Parathyroid adenoma (tissue), 2 donors: Measurements from ENCODE around the gene KPNB1.

Experiments
- H2AFZ ChIP-seq: fragments of 300-600 bp; sonication (generic); one replicate; pipeline ENCODE4 v1.7.0; 2017; ENCODE audit warnings: antibody characterized with exemption, mild to moderate bottlenecking
- H3K27ac ChIP-seq: fragments of 300-600 bp; sonication (generic); one replicate; pipeline ENCODE4 v1.7.0; 2017
- H3K27me3 ChIP-seq: fragments of 300-600 bp; sonication (generic); one replicate; pipeline ENCODE4 v1.7.0; 2017; ENCODE audit warnings: low read length; ENCODE audit not compliant: control insufficient read depth, insufficient read depth
- H3K36me3 ChIP-seq: fragments of 300-600 bp; sonication (generic); one replicate; pipeline ENCODE4 v1.7.0; 2017; ENCODE audit warnings: low read length; ENCODE audit not compliant: control insufficient read depth, insufficient read depth
- H3K4me1 ChIP-seq: fragments of 300-600 bp; sonication (generic); one replicate; pipeline ENCODE4 v1.7.0; 2017; ENCODE audit warnings: control low read depth
- H3K4me2 ChIP-seq: fragments of 300-600 bp; sonication (generic); one replicate; pipeline ENCODE4 v1.7.0; 2017; ENCODE audit warnings: low read length
- H3K4me3 ChIP-seq: fragments of 300-600 bp; sonication (generic); one replicate; pipeline ENCODE4 v1.7.0; 2017; ENCODE audit warnings: low read depth, low read length
- H3K79me2 ChIP-seq: fragments of 300-600 bp; sonication (generic); one replicate; pipeline ENCODE4 v1.7.0; 2017; ENCODE audit warnings: control low read depth
- H3K9ac ChIP-seq: fragments of 300-600 bp; sonication (generic); one replicate; pipeline ENCODE4 v1.7.0; 2017; ENCODE audit warnings: mild to moderate bottlenecking
- H3K9me3 ChIP-seq: fragments of 300-600 bp; sonication (generic); one replicate; pipeline ENCODE4 v1.7.0; 2017; ENCODE audit warnings: low read length; ENCODE audit not compliant: control insufficient read depth
- TF ChIP-seq, protein P1 (sequence below): fragments of 300-600 bp; sonication (generic); IDR thresholded peaks from one replicate; pipeline ENCODE4 v1.7.0; 2017; ENCODE audit warnings: antibody characterized with exemption, mild to moderate bottlenecking
- donor health status: primary hyperparathyroidism.

Gene KPNB1

DNA sequence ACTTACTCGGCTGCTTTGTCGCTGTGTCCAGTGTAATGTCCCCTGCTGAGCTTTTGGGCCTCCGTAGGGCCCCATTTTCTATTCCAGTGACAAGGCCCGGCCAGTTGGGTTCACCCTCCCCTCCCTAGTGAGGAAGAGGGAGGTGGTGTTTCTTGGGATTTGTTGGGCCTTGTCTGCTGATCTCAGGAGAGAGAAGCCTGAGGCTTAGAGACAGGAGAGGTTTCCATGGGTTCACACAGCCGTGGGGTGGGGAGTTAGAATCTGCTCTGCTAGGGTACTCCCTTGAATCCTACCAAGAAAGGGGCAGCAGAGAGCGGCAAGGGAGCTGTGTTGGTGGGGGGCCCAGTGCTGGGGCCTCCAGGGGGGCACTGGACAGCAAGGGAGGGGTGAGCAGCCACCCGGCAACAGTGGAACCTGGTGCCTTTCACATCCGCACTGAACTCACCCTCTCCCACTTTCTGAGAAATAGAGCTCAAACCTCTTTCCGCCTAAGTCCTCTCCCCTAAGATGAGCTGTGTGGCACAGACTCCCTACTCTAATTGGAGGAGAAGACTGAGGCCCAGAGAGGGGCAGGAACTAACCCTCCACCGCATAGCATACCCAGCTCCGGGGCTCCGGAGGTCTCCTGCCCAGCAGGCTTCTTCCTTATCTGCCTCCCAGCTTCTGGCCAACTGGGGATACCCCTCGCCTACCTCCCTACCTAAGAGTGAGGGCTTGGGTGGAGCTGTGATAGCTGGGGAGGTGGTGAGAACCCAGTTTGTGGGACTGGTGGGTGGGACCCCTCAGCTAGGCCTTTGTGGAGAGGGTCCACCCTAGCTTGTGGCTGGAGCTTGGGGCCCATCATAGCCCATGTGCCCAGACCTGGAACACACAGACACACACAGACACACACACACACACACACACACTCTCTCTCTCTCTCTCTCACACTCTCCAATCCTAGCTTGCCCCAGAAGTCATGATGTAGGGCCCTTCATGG is 51.0 kb downstream of the KPNB1 start:
- no peak overlapping the region for H3K4me2 ChIP-seq
- no peak overlapping the region for H3K9ac ChIP-seq
- no peaks in the 10 kb centered on the region for H3K27me3 ChIP-seq
- no peak overlapping the region for H3K27ac ChIP-seq
- no peak overlapping the region for H3K4me3 ChIP-seq
- H3K4me1 ChIP-seq = no peaks in the 10 kb centered on the region
- TF ChIP-seq, protein P1, sequence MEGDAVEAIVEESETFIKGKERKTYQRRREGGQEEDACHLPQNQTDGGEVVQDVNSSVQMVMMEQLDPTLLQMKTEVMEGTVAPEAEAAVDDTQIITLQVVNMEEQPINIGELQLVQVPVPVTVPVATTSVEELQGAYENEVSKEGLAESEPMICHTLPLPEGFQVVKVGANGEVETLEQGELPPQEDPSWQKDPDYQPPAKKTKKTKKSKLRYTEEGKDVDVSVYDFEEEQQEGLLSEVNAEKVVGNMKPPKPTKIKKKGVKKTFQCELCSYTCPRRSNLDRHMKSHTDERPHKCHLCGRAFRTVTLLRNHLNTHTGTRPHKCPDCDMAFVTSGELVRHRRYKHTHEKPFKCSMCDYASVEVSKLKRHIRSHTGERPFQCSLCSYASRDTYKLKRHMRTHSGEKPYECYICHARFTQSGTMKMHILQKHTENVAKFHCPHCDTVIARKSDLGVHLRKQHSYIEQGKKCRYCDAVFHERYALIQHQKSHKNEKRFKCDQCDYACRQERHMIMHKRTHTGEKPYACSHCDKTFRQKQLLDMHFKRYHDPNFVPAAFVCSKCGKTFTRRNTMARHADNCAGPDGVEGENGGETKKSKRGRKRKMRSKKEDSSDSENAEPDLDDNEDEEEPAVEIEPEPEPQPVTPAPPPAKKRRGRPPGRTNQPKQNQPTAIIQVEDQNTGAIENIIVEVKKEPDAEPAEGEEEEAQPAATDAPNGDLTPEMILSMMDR = no peak
- no peaks in the 10 kb centered on the region for H3K9me3 ChIP-seq
- H2AFZ ChIP-seq = no peak overlapping the region
- no peaks in the 10 kb centered on the region for H3K79me2 ChIP-seq
- no peaks in the 10 kb centered on the region for H3K36me3 ChIP-seq

- Histone ChIP-seq H3K36me3 (no peaks in the 10 kb centered on the region), H3K27ac (no peak overlapping the region), H3K27me3 (no peaks in the 10 kb centered on the region), H3K4me3 (no peak overlapping the region), H3K9me3 (no peaks in the 10 kb centered on the region), H3K4me2 (no peak overlapping the region), H2AFZ (no peak overlapping the region), H3K9ac (no peak overlapping the region), H3K79me2 (no peaks in the 10 kb centered on the region), H3K4me1 (no peaks in the 10 kb centered on the region)
- TF ChIP-seq, protein P1 = no peak
Measured at GRCh38 chr17:47701608-47702007, 51.9 kb downstream of the KPNB1 start.

DNA sequence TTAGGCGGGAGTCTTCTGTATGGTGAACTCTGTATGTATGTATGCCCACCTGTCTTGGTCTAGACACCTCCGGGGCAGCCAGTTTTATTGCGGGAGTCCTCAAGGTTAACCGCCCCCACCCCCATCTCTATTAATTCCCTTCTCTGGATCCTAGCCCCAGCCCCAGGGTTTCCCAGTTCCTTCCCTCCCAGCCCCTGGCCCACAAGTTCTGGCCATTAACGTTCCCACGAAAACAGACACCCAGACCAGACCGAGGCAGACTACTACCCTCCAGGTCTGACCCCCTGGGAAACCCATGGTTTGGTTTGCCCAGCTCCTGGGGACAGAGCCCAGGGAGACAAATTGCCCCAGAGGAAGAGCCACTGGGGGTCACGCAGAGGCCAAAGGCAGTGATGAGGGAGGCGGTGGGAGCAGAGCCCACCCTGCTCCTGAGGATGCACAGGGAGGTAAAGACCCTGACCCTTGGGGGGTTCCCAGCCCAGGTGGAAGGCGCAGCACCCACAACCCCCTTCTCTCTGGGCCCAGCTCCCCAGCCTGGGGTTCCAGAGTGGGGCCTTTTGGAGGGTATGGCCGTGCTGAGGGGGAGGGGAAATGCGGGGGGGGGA is 52.8 kb downstream of the KPNB1 start:
- H3K4me2 ChIP-seq = no peak overlapping the region
- no peak overlapping the region for H3K4me3 ChIP-seq
- TF ChIP-seq, protein P1 = no peak
- no peaks in the 10 kb centered on the region for H3K79me2 ChIP-seq
- no peaks in the 10 kb centered on the region for H3K36me3 ChIP-seq
- no peak overlapping the region for H3K27ac ChIP-seq
- no peak overlapping the region for H3K9ac ChIP-seq
- H3K4me1 ChIP-seq = peaks cover 6% of the 10 kb centered on the region
- H2AFZ ChIP-seq = no peak overlapping the region
- no peaks in the 10 kb centered on the region for H3K9me3 ChIP-seq
- H3K27me3 ChIP-seq = no peaks in the 10 kb centered on the region

- no peaks in the 10 kb centered on the region for H3K36me3 ChIP-seq
- H3K4me1 ChIP-seq = peaks cover 6% of the 10 kb centered on the region
- no peaks in the 10 kb centered on the region for H3K27me3 ChIP-seq
- H3K4me3 ChIP-seq = no peak overlapping the region
- TF ChIP-seq, protein P1 = no peak
- no peak overlapping the region for H3K9ac ChIP-seq
- H2AFZ ChIP-seq = no peak overlapping the region
- no peaks in the 10 kb centered on the region for H3K79me2 ChIP-seq
- no peak overlapping the region for H3K27ac ChIP-seq
- no peak overlapping the region for H3K4me2 ChIP-seq
- H3K9me3 ChIP-seq = no peaks in the 10 kb centered on the region
Measured at GRCh38 chr17:47703191-47703591, 53.5 kb downstream of the KPNB1 start.
